ENCODE data around the gene DRAM1.
"Not testable (repeated sequence)": the region's sequence is repeated elsewhere in the genome, so short reads cannot be mapped to it uniquely, and the experiment has no call there.

The DRAM1 gene

GRCh38 chr12:101876861-101877805 lies at the start of gene DRAM1:
Gene DRAM1 (plus strand): TSS chr12:101877580. CDS start chr12:101877790, 210 bp downstream.
- no peak for DNase-seq

- DNase-seq: no peak
These were observed 48.8 kb upstream of the DRAM1 start for GRCh38 chr12:101828463-101829196.

GRCh38 chr12:101829639-101830366 lies 47.6 kb upstream of the DRAM1 start:
- no peak for DNase-seq

GRCh38 chr12:101830367-101831325 lies 46.7 kb upstream of the DRAM1 start, which contains the start of gene GNPTAB:
Gene GNPTAB (minus strand): TSS chr12:101830959. CDS start chr12:101830675, 284 bp downstream.
- DNase-seq: peak; percentile 67

GRCh38 chr12:101832030-101832429 lies 45.4 kb upstream of the DRAM1 start:
- DNase-seq: no peak

GRCh38 chr12:101838628-101839323 lies 38.6 kb upstream of the DRAM1 start:
- no peak for DNase-seq

GRCh38 chr12:101839324-101840283 lies 37.8 kb upstream of the DRAM1 start:
- peak; percentile 19 for DNase-seq

- no peak for DNase-seq
These were observed 36.3 kb upstream of the DRAM1 start for GRCh38 chr12:101841069-101841468.

GRCh38 chr12:101845137-101845711 lies 32.2 kb upstream of the DRAM1 start:
- DNase-seq: no peak

GRCh38 chr12:101847325-101847724 lies 30.1 kb upstream of the DRAM1 start:
- DNase-seq: no peak

- DNase-seq: no peak
These were observed 27.2 kb upstream of the DRAM1 start for GRCh38 chr12:101850199-101850598.

GRCh38 chr12:101852998-101853397 lies 24.4 kb upstream of the DRAM1 start:
- no peak for DNase-seq

- no peak for DNase-seq
These were observed 22.6 kb upstream of the DRAM1 start for GRCh38 chr12:101854747-101855146.

GRCh38 chr12:101855364-101855884 lies 22.0 kb upstream of the DRAM1 start:
- no peak for DNase-seq

- no peak for DNase-seq
These were observed 21.4 kb upstream of the DRAM1 start for GRCh38 chr12:101855976-101856375.

GRCh38 chr12:101856614-101857013 lies 20.8 kb upstream of the DRAM1 start:
- DNase-seq: not testable (repeated sequence)

- DNase-seq: no peak
These were observed 20.3 kb upstream of the DRAM1 start for GRCh38 chr12:101857043-101857558.

- DNase-seq: no peak
These were observed 19.0 kb upstream of the DRAM1 start for GRCh38 chr12:101858361-101858760.
